GM21825 (cell line): Measurements from ENCODE around the gene ACTN3.
"Not testable (repeated sequence)": the region's sequence is repeated elsewhere in the genome, so short reads cannot be mapped to it uniquely, and the experiment has no call there.

Source experiments
- ATAC-seq: cut with Tn5 transposase; IDR thresholded peaks from one replicate; pipeline ENCODE4 v1.9.1; 2021; ENCODE audit warnings: mild to moderate bottlenecking, moderate library complexity; ENCODE audit not compliant: unreplicated experiment

ACTN3 gene

DNA sequence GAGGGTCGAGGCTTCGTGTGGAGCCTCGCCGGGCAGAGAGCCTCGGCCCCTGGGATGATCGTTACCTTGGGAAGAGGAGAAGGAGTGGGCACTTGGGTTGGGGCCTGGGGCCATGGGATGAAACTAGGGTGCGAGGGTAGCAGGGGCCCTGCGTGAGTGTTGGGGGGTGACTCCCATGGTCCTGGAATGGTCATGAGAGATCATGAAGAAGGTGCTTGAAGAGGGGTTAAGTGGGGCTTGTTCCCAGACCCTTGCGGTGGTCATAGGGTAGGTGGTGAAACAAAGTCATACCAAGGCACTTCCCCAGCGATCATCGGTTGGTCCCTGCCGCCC, 46.6 kb downstream of the ACTN3 start:
- ATAC-seq, result peak; percentile 2

DNA sequence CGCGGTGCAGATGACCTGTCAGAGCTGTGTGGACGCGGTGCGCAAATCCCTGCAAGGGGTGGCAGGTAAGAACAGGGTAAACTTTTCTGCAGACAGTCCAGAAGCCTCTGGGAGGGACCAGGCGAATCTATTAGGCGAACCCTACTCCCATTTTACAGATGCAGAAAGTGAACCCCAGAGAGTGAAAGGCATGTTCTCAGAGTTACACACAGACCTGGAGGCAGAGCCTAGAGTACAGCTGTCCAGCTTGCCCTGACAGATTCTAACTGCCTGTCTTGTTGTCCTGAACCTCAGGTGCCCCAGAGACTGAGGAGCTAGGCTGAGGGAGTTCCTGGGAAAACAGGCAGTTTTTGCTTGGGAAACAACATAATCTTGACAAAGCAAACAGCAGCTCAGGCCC, 46.9 kb downstream of the ACTN3 start:
- no peak for ATAC-seq

DNA sequence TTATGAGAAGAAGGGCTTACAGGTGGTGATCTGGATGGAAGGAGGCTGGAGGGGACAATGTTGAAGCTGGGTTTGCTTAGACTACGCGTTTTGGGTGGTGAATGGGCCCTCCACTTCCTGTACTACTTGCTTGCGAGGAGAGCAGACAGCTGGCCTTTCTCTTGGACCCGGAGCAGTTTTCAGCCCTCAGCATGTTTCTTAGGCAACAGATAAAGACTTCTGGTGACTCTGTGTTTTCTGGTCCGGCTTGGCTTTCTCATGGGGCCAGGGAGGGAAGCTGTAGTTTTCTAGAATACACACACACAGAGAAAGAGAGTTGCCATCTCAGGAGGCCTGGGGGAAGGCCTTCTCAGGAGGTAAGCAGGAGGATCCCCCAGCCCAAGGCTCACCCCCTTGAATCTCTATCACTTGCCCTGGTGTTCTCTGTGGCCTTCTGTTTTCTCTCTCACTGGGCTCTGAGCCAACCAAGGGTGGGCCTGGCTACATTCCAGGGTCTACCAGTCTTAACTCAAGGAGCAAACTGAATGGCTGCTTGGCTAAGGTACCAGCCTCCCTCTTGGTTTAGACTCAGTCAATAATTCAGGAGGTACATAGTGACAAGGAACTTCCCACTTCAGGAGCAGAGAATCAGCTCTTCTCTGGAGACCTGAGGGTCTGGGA, 48.7 kb downstream of the ACTN3 start:
- ATAC-seq, result no peak

DNA sequence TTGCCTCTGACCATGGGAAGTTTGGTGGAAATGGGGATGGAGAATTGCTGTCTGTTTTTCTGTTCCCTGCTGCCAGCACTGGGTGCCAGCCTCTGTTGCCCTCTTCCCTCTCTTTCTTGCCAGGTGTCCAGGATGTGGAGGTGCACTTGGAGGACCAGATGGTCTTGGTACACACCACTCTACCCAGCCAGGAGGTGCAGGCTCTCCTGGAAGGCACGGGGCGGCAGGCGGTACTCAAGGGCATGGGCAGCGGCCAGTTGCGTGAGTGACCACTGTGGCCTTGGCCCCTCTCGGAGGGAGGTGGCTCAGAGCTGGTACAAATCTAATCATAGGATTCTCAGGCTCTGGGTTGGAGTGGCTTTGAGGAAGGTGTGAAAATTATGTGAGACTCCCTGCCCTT, 52.3 kb downstream of the ACTN3 start:
- ATAC-seq, result no peak

DNA sequence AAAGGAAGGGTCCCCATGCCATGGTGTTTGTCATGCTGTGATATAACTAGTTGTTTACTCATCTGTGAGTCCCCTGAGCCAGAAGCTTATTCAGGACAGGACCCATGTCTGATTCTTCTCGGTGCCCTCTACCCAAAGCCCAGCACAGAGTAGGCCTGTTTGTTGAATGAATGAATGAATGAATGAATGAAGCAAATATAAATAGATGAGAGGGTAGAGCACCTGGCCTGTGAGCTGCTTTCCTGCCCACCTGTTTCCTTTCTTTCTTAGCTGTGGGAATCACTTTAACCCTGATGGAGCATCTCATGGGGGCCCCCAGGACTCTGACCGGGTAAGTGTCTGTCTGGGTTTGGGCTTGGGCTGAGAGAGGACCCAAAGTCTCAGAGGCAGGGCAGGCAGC, 53.5 kb downstream of the ACTN3 start:
- ATAC-seq, result no peak

DNA sequence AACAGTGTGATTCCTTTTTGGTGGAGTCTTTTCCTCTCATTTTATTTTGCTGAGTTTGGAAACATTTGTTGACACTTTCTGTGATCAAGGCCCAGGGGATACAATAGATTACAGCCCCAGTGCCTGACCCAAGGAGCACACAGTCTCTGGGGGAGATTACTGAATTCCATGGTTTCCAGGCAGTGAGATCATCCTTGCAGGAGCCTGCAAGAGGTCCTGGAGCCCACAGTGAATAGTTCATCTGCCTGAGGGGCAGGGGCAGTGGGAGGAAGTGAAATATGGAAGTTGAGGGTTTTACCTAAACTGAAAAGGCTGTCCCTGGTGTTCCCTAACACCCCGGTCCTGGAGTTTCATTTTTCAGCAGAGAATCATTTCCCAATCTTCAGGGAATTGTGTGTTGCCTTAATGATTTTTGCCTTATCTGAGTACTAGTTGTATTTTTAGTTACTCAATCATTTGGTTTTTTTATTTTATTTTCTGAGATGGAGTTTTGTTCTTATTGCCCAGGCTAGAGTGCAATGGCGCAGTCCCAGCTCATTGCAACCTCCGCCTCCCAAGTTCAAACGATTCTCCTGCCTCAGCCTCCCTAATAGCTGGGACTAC, 54.0 kb downstream of the ACTN3 start:
- no peak for ATAC-seq

DNA sequence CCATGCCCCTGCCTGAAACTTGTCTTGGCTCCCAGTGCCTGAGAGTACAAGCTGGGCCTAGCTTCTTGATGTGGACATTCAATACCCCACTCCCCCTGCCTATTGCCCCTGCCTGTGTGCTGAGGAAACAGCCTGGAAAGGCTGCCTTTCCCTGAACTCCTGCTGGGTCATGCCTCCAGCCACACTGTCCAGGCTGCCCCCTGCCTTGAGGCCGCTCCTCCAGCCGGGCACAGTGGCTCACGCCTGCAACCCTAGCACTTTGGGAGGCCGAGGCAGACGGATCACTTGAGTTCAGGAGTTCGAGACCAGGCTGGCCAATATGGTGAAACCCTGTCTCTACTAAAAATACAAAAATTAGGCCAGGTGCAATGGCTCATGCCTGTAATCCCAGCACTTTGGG, 56.4 kb downstream of the ACTN3 start:
- ATAC-seq, result no peak

DNA sequence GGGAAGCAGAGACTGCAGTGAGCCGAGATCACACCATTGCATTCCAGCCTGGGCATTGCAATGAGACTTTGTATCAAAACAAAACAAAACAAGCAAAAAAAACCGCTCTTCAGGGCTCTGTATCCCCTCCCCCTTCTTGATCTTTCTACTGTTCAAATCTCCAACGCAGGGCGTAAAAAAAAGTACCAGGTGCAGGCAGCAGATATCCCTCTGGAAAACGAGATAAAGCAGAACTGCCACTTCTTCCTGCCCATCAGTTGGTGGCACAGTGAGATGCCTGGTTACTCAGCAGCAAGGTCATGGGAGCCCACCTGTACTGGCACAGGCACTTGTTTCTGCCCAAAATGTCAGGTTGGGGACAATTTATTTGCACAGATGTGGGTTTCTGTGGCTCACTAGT, 57.5 kb downstream of the ACTN3 start:
- no peak for ATAC-seq

DNA sequence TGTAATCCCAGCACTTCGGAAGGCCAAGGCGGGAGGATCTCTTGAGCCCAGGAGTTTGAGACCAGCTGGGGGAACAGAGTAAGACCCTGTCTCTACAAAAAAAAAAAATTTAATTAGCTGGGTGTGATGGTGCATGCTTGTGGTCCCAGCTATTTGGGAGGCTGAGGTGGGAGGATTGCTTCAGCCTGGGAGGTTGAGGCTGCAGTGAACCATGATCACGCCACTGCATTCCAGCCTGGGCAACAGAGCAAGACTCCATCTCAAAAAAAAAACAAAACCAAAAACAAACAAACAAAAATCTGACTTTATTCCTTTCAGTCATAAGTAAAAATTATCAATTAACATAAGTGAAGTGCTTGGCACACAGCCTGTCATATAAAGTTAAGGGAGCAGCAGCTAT, 59.9 kb downstream of the ACTN3 start:
- not testable (repeated sequence) for ATAC-seq

DNA sequence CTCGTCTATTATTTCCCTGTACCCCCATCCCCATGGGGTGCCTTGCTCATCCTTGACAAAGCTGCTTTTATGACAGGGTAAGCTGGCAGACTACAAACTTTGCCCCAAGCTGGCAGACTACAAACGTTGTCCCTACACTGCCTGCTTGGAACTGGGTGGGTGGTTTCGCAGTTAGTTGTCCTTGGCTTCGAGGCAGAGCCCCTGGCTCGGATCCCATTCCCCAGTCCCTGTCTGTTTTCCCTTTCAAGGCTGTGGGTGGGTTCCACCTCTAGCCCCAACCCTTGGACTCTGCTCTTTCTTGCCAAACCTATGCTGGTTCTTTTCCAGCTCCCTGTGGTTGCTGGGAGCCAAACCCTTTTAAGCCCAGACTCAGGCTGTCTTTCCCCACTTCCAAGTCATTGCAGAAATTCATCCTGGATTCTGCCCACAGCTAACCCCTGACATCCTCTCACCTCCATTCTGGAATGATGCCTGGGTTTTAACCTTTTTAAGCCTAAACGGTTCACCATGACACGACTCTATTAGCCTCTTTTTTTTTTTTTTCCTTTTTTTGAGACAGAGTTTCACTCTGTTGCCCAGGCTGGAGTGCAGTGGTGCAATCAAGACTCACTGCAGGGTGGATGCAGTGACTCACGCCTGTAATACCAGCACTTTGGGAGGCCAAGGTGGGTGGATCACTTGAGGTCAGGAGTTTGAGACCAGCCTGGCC, 60.6 kb downstream of the ACTN3 start:
- no peak for ATAC-seq

DNA sequence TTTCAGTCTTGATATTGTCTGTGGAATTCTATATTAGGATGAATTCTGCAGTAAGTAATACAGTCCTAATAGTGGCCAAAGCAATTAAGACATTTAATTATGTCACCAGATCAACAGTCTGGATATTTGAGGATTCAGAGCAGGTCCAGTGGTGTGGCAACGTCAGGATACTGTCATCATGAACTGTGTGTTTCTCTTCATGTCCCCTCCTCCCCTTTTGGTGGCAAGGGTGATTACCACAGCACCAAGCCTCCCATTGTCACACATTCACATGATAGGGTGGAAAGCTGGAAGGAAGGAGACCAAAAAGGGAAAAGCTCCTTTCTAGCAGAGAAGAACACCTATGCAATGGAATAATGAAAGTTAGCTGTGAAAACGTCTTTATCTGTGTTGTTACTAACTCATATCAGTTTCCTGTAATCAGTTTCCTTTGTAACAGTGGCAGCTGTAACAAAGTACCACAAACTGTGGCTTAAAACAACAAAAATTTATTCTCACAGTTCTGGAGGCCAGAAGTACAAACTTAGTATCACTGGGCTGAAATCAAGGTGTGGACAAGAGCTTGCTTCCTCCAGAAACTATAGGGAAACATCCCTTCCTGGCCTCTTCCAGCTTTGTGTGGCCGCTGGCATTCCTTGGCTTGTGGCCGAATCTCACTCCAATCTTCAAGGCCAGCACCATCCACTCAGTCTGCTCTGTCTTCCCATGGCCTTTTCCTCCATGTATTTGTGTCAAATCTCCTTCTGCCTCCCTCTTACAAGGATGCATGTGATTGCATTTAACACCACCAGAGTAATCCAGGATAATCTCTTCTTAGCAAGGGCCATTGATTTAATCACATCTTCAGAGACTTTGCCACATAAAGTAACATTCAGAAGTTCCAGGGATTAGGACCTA, 63.3 kb downstream of the ACTN3 start:
- ATAC-seq, result no peak

DNA sequence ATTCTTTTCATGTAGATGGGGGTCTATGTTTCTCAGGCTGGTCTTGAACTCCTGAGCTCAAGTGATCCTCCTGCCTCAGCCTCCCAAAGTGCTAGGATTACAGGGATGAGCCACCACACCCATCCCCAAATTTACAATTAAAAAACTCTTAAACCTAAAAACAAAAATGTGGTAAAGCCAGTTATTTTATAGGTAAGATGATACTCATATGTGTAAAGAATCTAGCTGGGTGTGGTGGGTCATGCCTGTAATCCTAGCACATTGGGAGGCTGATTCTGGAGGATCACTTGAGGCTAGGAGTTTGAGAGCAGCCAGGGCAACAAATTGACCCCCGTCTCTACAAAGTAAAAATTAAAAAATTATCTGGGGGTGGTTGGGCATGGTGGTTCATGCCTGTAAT, 65.8 kb downstream of the ACTN3 start:
- ATAC-seq, result no peak
